Uterus (tissue), 2 donors: Measurements from ENCODE around the gene GATM.
A peak's percentile ranks its signal among the peaks of the same experiment; 100 is the strongest.

Experiments used
- POLR2A ChIP-seq, 2 donors: fragments of 450-650 bp; IDR thresholded peaks; one replicate each; pipeline ENCODE4 v1.6.1; 2016; ENCODE audit warnings: antibody characterized with exemption in 2 of 2, mild to moderate bottlenecking in 1 of 2, moderate library complexity in 1 of 2
- TF ChIP-seq, protein P1 (sequence below), 4 experiments: fragments of 200-600 bp in 2 of 4; fragments of 450-650 bp in 2 of 4; sonication (generic) in 2 of 4; IDR thresholded peaks; one replicate each; pipeline ENCODE4 v1.5.1; 2016 to 2019; ENCODE audit warnings: antibody characterized with exemption in 4 of 4, mild to moderate bottlenecking in 2 of 4, moderate library complexity in 1 of 4

DNA sequence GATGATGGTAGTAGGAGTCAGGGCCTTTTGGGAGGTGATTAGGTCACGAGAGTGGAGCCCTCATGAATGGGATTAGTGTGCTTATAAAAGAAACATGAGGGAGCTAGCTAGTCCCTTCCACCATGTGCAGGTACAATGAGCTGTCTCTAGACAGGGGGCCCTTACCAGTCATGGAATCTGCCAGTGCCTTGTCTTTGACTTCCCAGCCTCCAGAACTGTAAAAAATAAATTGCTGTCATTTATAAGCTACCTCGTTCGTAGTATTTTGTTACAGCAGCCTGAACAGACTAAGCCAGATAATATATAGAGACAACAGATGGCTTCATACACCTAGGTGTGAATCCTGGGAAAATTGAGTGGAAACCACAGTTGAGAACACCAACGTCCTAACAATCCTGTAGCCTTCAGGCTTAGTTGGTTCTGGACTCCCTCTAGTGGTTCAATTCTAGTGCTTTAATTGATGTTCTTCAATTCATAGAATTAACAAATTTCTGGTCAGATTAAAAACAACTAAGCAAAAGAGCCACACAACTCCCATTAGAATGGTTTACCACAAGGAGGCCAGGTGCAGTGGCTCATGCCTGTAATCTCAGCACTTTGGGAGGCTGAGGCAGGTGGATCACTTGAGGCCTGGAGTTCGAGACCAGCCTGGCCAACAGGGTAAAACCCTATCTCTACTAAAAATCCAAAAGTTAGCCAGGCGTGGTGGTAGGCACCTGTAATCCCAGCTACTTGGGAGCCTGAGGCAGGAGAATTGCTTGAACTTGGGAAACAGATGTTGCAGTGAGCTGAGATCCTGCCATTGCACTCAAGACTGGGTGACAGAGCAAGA is 21.3 kb upstream of the GATM start:
- TF ChIP-seq, protein P1, sequence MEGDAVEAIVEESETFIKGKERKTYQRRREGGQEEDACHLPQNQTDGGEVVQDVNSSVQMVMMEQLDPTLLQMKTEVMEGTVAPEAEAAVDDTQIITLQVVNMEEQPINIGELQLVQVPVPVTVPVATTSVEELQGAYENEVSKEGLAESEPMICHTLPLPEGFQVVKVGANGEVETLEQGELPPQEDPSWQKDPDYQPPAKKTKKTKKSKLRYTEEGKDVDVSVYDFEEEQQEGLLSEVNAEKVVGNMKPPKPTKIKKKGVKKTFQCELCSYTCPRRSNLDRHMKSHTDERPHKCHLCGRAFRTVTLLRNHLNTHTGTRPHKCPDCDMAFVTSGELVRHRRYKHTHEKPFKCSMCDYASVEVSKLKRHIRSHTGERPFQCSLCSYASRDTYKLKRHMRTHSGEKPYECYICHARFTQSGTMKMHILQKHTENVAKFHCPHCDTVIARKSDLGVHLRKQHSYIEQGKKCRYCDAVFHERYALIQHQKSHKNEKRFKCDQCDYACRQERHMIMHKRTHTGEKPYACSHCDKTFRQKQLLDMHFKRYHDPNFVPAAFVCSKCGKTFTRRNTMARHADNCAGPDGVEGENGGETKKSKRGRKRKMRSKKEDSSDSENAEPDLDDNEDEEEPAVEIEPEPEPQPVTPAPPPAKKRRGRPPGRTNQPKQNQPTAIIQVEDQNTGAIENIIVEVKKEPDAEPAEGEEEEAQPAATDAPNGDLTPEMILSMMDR (IDR thresholded peaks at IDR 0.05): peak; percentile 52 to 66 (median 58)
- no peak for TF ChIP-seq POLR2A (IDR thresholded peaks at IDR 0.05)
